HG02970 (cell line): ENCODE measurements around the gene NUMA1.

ENCODE experiments used
- ATAC-seq: cut with Tn5 transposase; IDR thresholded peaks from one replicate; pipeline ENCODE4 v1.9.1; 2021; ENCODE audit warnings: mild to moderate bottlenecking, moderate library complexity, moderate number of reproducible peaks; ENCODE audit not compliant: unreplicated experiment, low FRiP score

Gene NUMA1

GRCh38 chr11:72069787-72070251 is 10.5 kb downstream of the NUMA1 start:
- ATAC-seq, result no peak

GRCh38 chr11:72069200-72069599 is 11.1 kb downstream of the NUMA1 start:
- ATAC-seq, result no peak

- no peak for ATAC-seq
Measured at GRCh38 chr11:72067676-72068075, 12.7 kb downstream of the NUMA1 start.

- ATAC-seq, result no peak
Measured at GRCh38 chr11:72067266-72067665, 13.1 kb downstream of the NUMA1 start.

- ATAC-seq, result no peak
Measured at GRCh38 chr11:72066855-72067254, 13.5 kb downstream of the NUMA1 start.

- no peak for ATAC-seq
Measured at GRCh38 chr11:72061739-72062396, 18.5 kb downstream of the NUMA1 start.

- ATAC-seq, result no peak
Measured at GRCh38 chr11:72058416-72059034, 21.8 kb downstream of the NUMA1 start.

GRCh38 chr11:72048766-72049460 is 31.4 kb downstream of the NUMA1 start:
- ATAC-seq, result no peak

- no peak for ATAC-seq
Measured at GRCh38 chr11:72045849-72046248, 34.5 kb downstream of the NUMA1 start.

GRCh38 chr11:72042064-72042745 is 38.1 kb downstream of the NUMA1 start:
- ATAC-seq, result no peak

- ATAC-seq, result no peak
Measured at GRCh38 chr11:72041364-72042063, 38.8 kb downstream of the NUMA1 start.

GRCh38 chr11:72040491-72041363 is 39.6 kb downstream of the NUMA1 start:
- ATAC-seq, result no peak

GRCh38 chr11:72039856-72040401 is 40.4 kb downstream of the NUMA1 start:
- ATAC-seq, result no peak

GRCh38 chr11:72039031-72039855 is 41.1 kb downstream of the NUMA1 start:
- ATAC-seq, result no peak

- no peak for ATAC-seq
Measured at GRCh38 chr11:72038491-72038890, 41.9 kb downstream of the NUMA1 start.

- no peak for ATAC-seq
Measured at GRCh38 chr11:72037554-72038311, 42.6 kb downstream of the NUMA1 start.

GRCh38 chr11:72036687-72037086 is 43.7 kb downstream of the NUMA1 start:
- ATAC-seq, result no peak
